ENCODE results near the gene PTPN13. TPM values are rescaled to one million over a fixed set of nuclear protein-coding genes. Genes with fewer than 3 reads are reported as not detected.
A peak's percentile ranks its signal among the peaks of the same experiment; 100 is the strongest.

The PTPN13 gene
- polyA plus RNA-seq, 1 donor: 6.0 TPM

DNA sequence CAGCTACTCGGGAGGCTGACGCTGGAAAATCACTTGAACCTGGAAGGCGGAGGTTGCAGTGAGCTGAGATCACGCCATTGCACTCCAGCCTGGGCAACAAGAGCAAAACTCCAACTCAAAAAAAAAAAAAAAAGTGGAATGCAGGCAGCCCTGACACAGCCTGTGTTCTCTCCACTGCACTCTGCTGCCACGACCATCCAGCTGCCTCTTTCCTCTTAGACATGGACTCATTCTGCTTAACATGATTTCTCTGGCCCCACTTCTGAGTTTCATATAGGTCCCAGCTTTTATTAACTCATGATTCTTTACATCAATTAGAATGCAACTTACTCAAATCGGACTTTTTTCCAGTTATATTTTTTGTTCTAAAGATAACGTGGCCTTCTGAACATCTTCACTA lies 225.4 kb downstream of the PTPN13 start:
- no peak for DNase-seq

DNA sequence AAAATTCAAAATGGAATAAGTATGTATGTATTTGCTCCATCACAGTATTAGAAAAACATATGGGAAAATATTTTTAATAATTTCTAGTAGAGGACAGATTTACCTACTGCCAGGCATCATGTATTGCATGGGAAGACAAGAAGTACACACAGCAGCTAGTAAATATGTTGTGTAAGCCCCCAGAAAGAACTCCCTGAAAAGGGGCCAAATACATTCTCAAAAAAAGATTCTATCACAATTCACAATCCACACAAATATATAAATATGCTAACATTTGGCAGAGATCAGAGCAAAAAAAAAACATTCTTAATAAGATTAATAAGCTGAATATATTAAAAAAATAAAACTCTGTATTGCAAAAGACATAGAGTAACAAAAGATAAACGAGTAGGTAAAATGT lies 227.0 kb downstream of the PTPN13 start:
- no peak for DNase-seq

DNA sequence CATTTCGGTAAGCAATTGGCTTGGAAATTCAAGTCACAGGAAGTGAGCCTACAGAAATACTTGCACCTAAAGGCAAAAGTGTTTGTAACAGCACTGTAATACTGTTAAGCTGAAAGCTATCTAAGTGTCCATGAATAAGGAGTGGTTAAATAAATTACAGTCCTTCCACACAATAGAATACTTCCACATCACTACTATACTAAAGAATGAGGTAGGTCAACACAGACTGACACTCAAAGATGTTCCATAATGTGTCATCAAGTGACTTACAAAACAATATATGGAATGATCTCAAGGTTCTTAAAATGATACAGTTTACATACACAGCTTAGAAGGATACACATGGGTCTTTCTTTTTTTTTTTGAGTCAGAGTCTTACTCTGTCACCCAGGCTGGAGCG lies 228.0 kb downstream of the PTPN13 start:
- no peak for DNase-seq

DNA sequence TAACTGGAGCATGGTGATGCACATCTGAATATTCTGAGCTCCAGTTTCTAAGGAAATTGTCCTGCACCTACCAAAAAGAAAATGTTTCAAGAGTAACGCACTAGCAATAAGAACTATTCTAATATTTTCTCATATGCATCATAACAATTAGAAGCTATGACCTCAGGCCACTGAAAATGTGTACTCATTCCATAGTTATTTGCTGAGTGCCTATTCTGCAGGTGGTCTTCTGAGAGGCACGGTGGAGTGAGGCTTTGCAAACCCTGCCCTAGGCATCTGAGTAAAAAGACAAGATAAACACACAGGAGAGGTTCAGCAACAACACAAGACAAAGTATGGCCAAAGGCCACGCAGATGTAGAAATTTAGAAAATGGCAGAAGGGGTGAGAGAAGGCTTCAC lies 231.4 kb downstream of the PTPN13 start:
- DNase-seq: no peak

DNA sequence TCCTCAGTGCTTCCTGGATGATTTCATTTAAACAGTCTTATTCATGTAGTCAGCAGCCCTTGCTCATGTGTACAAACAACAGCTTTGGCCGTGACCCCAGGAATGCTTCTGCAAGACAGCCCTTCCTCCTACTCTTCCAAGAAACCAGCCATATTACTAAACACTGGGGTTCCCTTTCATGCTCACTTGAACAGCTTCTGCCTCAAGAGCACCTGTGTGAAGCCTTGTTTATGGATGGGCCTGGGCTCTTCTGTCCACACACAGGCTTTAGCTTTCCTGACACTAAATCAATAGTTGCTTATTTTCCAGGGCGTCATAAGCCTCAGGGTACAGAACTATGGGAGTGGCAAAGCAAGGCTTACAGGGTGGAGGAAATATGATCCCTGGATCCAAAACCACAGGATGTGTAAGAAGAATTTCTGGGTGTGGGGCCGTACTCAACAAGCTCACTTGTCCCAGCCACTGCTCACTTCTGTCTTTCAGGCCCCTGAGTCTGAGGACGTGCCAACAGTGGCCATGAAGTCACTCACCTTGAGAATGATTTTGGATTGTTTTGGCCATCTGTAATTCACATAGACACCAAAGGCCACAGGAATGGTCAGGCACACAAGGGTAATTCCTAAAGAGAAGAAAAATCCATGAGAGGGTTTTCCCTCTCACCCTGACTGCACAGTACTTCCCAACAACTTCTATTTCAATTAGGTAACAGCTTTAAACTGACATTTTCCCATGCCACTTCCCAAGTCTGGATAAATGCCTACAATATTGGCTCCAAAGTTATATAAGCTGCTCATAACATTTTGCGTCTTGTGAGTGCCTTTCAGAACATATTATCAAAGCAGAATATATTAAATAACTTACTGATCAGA lies 237.4 kb downstream of the PTPN13 start:
- no peak for DNase-seq

DNA sequence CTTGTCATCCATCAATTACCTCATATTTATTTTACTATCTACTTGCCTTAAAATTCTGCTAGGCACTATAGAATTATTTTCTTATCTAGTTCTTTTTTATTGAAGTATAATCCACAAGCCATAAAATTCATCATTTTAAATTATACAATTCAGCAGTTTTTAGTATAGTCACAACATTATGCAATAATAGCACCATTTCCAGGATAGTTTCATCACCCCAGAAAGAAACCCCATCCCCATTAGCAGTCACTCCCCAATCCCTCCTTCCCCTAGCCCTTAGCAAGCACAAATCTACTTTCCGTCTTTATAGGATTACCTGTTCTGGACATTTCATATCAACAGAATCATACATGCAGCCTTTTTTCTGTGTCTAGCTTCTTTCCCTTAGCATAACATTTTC lies 239.5 kb downstream of the PTPN13 start:
- no peak for DNase-seq

DNA sequence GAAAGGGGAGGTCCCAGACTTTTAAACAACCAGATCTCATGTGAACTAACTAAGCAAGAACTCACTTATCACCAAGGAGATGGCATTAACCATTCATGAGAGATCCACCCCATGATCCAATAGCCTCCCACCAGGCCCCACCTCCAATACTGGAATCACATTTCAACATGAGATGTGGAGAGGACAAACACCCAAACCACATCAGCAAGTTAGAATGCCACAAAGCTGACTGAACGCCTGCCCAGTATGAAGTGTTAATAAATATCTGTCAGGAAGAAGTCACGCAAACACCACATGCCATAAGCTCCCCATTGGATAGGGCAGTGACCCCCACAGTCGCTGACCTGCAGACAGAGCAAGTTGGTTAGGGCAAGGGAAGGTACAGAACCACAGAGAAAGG lies 240.8 kb downstream of the PTPN13 start:
- DNase-seq: no peak

DNA sequence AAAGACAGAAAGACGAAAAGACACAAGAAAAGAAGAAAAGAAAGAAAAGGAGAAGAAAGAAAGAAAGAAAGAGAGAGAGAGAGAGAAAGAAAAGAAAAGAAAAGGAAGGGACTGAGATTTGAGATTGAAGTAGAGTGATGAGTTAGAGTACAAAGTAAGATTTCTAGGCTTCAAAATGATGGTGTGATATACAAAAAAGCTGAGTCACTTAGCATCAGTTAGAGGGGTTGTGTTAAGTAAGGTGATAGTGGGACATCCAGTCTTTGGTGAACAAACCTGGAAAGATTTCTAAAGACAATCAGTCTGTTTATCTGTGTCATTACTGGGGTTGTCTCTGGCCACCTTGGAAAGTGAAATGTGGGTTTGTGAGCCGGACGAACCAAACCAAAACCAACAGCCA lies 241.6 kb downstream of the PTPN13 start:
- DNase-seq: no peak

DNA sequence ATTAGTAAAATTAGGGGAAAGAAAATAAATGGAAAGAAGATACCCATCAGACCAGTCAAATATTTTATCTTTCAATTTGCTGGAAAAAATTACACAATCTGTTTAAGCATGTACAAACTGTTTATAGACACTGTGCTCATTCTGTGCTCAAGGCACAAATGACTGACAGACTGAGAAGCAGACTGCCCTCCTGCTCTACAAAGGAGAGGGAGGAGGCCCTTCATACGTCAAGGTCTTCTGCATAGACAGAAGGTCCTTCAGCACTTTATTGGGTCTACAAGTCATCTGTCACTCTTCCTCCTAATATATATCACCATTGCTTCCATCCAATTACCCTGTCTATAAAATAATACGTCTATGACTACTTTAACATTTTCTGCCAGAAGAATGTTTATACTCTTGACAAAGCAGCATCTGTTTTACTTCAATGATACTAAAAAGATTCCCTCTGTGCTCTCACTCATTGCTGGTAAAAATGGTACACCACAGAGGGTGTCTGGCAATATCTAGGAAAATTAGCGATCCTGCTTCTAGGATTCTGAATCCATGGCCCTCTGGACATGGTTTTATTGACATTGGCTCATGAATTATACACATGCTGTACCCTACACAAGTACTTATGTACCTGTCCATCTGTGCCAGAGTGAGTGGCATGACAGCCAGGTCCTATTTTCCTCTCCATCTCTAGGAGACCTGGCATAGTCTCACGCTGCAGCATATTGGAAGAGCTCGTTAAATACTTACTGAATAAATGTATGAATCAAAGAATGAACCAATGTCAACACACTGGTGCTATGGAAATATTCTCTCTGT lies 243.8 kb downstream of the PTPN13 start:
- no peak for DNase-seq

DNA sequence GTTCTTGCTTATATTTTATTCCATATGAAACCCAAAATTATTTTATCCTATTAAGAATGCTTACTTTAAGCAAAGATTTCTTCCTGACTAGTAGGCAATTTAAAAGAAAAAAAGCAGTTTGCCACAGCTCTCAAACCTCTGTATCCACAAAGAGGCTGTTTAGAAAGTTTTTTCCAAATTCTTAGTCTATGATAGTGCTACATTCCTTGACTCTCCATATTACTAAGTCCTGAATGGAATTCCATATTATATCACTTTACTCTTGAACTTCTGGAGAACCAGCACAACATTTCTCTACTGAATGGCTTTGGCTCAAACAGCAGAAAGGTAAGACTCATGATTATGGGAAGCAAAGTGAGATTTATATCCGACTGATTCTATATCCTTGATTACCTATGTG lies 246.7 kb downstream of the PTPN13 start:
- DNase-seq: no peak

DNA sequence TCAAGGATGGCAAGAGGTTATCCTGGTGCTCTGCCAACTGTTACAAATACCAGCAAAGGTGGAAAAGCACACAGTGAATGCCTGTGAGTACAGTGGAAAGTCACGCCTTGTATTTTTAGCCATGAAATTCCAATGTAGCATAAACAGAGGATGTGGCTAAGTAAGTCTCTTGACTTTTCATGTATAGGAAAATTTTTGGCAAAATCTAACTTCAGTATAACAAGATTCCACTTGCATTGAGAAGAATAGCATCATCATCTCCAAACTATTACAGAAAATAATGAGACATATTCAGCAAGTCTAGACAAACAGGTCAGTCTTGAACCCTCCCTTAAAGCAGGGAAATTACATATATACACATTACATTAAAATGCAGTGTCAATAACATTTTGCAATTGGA lies 247.2 kb downstream of the PTPN13 start:
- no peak for DNase-seq

DNA sequence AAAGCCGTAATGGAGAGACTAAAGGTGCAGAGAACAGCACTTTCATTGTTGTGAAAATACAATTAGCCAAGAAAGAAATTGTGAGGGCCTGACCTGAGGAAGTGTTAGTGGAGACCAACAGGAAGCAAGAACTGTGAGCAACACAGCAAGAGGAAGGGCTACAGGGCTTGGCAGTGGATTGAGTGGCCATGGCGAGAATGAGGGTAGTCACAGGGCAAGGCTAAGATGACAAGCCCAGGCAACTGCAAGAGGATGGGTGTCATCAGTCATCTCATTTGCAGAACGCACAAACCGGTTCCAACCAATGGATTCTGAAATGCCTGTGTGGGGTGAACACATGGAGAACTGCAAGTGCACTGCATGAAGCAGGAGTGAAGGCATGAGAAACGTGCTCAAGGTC lies 251.5 kb downstream of the PTPN13 start:
- no peak for DNase-seq

DNA sequence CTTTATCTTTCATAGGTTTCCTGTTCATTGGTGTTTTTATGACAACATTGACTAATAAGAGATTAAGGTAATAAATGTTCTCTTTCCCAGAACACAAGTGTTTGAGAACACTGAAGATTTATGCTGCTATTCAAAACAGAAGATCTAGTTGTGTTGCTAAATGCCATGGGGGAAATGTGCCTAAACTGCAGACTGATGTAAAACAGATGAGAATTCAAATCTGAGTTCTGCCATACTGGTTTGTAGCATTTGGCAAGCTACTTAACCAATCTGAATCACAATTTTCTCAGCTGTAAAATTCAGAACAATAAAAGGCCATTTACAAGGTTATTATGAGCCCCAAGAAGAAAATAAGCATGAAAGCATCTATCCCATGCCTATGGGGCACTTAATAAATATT lies 252.8 kb downstream of the PTPN13 start:
- no peak for DNase-seq

DNA sequence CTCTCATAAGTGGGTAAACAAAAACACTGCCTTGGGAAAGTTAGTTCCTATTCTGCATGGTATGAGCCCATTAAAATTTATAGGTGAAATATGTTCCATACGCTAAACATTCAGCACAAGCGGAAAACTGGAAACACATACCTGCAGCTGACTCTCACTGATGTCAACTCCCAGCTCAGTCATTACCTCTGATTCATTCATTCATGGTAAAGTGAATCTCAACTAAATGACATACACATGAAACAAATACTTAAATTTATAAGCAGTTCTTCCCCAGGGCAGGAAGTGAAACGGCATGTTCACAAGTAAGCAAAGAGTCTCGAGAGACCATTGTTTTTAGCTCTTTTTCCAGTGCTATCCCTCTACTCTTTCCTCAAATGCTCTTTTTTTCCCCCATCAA lies 253.5 kb downstream of the PTPN13 start:
- peak; percentile 12 for DNase-seq

DNA sequence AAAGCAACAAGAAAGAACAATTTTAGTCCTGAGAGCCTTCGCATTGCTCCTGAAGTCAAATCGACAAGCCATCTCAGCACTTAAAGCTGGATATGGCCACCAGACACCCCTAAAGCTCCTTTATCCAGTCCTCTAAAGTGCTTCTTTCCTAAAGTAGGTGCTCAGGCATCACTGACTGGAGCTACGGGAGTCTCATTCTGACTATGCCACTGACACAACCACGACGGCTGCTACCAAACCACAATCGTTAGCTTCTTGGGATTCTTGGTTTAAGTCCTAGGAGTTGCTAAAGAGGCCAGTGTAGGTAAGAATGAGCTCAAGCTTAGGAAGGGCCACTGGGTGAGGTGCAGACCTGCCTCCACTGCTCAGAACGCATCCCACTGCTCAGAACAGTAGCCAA lies 254.0 kb downstream of the PTPN13 start:
- no peak for DNase-seq

DNA sequence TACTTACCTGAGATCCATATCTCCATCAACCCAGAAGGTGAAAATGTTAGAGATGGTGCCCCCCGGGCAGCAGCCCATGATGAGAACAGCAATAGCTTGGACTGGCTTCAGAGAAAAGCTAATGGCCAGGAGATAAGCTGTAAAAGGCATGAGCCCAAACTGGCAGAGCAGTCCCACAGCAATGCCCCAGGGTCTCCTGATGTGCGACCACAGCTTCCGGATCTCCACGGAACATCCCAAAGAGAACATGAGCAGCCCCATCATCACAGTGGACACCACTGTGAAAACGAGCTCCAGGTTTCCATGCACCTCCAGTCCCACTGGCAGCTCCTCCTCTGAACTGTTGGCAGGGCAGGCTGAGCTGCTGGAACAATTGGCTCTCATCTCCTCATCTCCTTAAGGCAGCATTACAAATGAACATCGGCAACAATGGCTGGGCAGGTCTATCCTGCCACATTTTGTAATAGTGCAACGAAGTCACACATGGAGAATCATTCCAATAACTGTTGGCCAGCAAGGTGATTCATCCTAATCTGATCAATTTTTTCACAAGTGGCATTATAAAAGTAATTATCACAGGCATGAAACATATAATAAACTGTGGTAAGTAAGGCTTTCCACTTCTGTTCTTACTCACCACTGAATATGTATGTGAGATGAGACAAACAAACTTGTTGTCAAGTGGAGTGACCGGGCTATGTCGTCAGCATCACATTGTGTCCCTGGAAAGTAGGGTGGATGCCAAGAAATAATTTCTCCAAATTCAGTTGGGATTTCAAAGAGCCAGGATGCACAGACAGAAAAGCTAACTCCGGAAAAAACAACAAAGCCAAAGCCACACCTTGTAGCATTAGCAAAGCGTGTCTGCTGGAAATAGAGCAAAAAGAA lies 254.9 kb downstream of the PTPN13 start, which contains the start of gene SLC10A6:
Gene SLC10A6, minus strand, starts transcription at position 653 of the 888 bp plus-strand sequence. Its CDS starts 269 bp downstream, at position 384.
- peak; percentile 38 for DNase-seq

DNA sequence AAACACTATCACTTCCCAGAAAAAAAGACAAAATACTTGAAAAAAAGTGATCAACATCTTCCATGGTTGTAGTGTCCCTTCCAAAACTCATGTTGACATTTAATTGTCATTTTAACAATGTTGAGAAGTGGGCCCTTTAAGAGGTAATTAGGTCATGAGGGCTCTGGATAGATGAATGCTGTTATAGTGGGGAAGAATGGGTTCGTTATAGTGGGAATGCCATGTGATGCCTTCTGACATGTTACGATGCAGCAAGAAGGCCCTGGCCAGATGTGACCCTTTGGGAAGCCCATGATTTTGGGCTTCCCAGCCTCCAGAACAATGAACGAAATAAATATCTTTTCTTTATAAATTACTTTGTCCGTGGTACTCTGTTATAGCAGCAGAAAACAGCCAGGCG lies 259.1 kb downstream of the PTPN13 start:
- DNase-seq: no peak

DNA sequence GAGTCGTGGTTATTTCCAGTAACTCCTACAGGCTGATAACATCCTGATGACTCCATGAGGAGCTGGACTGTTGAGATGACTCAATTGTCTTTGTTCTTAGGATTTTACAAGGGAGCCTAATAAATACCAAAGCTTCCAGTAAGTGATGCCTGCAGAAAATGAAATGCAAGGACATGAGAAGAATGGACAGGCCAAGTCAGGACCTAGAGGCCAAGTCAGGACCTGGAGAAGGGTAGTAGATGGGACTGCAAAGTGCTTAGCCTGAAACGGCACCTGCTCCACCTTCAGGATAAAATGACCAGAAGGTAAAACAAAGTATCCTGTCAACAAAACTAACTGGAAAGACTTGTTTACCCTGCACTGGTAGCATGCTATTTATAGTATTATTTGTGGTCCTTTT lies 261.5 kb downstream of the PTPN13 start:
- no peak for DNase-seq

DNA sequence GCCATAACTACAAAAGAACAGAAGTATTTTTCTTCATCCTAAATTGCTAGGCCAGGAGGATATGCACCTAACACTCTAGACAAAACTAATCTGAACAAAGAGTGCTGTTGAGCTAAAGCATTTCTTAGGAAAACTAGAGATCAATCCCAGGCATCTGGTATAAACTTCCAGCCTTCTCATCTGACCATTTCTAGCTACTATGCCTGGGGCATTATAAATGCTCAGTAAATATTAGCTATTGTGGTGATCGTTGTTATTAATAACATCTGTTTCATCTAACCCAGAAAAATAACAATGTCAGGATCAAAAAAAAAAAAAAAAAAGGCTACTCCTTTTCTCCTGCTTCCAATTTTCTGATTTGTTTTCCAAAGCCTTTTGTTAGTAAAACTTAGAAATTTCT lies 262.8 kb downstream of the PTPN13 start:
- no peak for DNase-seq

DNA sequence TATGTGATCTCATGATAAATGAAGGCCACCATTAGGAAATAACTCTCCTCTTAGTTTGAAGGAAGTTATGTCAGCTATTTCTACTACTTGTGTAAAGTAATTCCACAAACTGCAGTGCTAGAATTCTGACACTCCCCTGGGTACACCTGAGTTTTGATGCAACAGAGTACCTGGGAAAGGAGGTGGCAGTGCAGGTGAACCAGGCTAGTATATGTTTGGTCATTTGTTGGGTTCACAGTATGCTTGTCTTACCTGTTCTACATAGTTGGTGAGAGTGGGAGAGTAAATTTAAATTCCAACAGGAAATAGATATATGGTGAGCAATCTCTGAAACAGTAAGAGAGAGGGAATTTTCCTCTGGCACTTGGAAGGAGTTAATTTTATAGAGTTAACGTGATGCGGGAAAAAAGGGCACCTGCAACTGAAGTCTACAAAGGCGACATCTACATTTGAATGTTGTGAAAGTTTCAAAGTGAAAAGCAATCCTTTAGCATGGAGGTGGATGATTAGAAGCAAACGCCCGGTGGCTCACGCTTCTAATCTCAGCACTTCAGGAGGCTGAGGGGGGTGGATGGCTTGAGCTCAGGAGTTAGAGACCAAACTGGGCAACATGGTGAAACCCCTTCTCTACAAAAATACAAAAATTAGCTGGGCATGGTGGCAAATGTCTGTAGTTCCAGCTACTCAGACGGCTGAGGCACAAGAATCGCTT lies 263.4 kb downstream of the PTPN13 start:
- DNase-seq: no peak
